ACC112 (cell line): ENCODE results near the gene TRIM15.

ENCODE experiments used
- H2AFZ ChIP-seq: fragments of 200-600 bp; sonication (generic); one replicate; pipeline ENCODE4 v1.6.0; 2017; ENCODE audit warnings: antibody characterized with exemption, low read length; ENCODE audit not compliant: unreplicated experiment
- H3K27ac ChIP-seq: fragments of 200-600 bp; sonication (generic); 2 replicates; pipeline ENCODE4 v1.5.1; 2014; ENCODE audit warnings: low read depth, mild to moderate bottlenecking, antibody characterized with exemption, low read length, moderate library complexity
- H3K27me3 ChIP-seq: fragments of 200-600 bp; sonication (generic); 2 replicates; pipeline ENCODE4 v1.6.1; 2014; ENCODE audit warnings: mild to moderate bottlenecking, antibody characterized with exemption, low read length, moderate library complexity, mixed read lengths; ENCODE audit not compliant: insufficient read depth
- H3K36me3 ChIP-seq: fragments of 200-600 bp; sonication (generic); 2 replicates; pipeline ENCODE4 v1.6.1; 2016; ENCODE audit warnings: mild to moderate bottlenecking, antibody characterized with exemption, low read length, moderate library complexity, mixed read lengths; ENCODE audit not compliant: insufficient read depth
- H3K4me1 ChIP-seq: fragments of 200-600 bp; sonication (generic); one replicate; pipeline ENCODE4 v1.6.1; 2016; ENCODE audit warnings: low read length, mixed read lengths; ENCODE audit not compliant: insufficient read depth, unreplicated experiment, control insufficient read depth
- H3K4me3 ChIP-seq: fragments of 200-600 bp; sonication (generic); 2 replicates; pipeline ENCODE4 v1.5.1; 2014; ENCODE audit warnings: mild to moderate bottlenecking, low read depth, low read length
- H3K79me2 ChIP-seq: fragments of 200-600 bp; sonication (generic); one replicate; pipeline ENCODE4 v1.6.0; 2016; ENCODE audit warnings: low read length; ENCODE audit not compliant: control insufficient read depth, unreplicated experiment, insufficient read depth

Gene TRIM15

GRCh38 chr6:30155520-30156261, 7.7 kb upstream of the TRIM15 start:
- Histone ChIP-seq H3K27me3 (no peaks in the 10 kb centered on the region), H2AFZ (no peak overlapping the region), H3K27ac (peak overlapping the region; percentile 81)

GRCh38 chr6:30156262-30156599, 7.1 kb upstream of the TRIM15 start:
- Histone ChIP-seq H3K79me2 (no peaks in the 10 kb centered on the region), H3K4me3 (peak overlapping the region; percentile 15; the same call in 1 of the 2 replicates), H2AFZ (peak overlapping the region; percentile 36), H3K4me1 (peaks cover 35% of the 10 kb centered on the region), H3K27me3 (no peaks in the 10 kb centered on the region), H3K27ac (peak overlapping the region; percentile 81; the same call in 1 of the 2 replicates), H3K36me3 (no peaks in the 10 kb centered on the region)

More at GRCh38 chr6:30155520-30156261, 7.7 kb upstream of the TRIM15 start:
- H3K4me1 ChIP-seq, result peaks cover 35% of the 10 kb centered on the region
- H3K79me2 ChIP-seq, result no peaks in the 10 kb centered on the region
- no peaks in the 10 kb centered on the region for H3K36me3 ChIP-seq
- peak overlapping the region; percentile 15; the same call in 1 of the 2 replicates for H3K4me3 ChIP-seq

GRCh38 chr6:30156774-30157173, 6.6 kb upstream of the TRIM15 start:
- Histone ChIP-seq H3K27me3 (no peaks in the 10 kb centered on the region), H3K4me3 (peak overlapping the region; percentile 15; the same call in 1 of the 2 replicates), H3K27ac (peak overlapping the region; percentile 36; the same call in 1 of the 2 replicates), H2AFZ (peak overlapping the region; percentile 36), H3K36me3 (no peaks in the 10 kb centered on the region), H3K79me2 (no peaks in the 10 kb centered on the region), H3K4me1 (peaks cover 35% of the 10 kb centered on the region)

DNA sequence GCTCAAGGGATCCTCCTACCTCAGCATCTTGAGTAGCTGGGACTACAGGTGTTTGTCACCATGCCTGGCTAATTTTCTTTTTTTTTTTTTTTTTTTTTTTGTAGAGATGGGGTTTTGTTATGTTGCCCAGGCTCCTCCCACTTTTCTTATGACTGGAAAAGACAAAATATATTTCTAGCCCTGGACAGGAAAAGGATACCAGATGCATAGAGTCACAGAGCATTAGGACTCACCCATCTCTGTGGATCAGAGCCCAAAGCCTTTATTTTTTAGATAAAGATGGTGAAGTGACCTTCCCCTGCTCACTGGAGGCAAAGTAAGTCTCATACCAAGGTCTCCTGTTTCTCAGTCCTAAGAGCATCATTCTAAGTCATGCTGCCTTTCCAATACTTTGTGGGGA, 5.8 kb upstream of the TRIM15 start:
- no peaks in the 10 kb centered on the region for H3K79me2 ChIP-seq
- H3K27me3 ChIP-seq, result no peaks in the 10 kb centered on the region
- H3K36me3 ChIP-seq, result no peaks in the 10 kb centered on the region
- H3K4me3 ChIP-seq, result no peak overlapping the region
- H2AFZ ChIP-seq, result peak overlapping the region; percentile 47
- no peak overlapping the region for H3K27ac ChIP-seq
- H3K4me1 ChIP-seq, result peaks cover 35% of the 10 kb centered on the region

GRCh38 chr6:30157999-30158398, 5.3 kb upstream of the TRIM15 start:
- Histone ChIP-seq H3K4me1 (peaks cover 35% of the 10 kb centered on the region), H3K27ac (no peak overlapping the region), H3K36me3 (no peaks in the 10 kb centered on the region), H3K27me3 (no peaks in the 10 kb centered on the region), H3K79me2 (no peaks in the 10 kb centered on the region), H3K4me3 (no peak overlapping the region), H2AFZ (peak overlapping the region; percentile 47)

DNA sequence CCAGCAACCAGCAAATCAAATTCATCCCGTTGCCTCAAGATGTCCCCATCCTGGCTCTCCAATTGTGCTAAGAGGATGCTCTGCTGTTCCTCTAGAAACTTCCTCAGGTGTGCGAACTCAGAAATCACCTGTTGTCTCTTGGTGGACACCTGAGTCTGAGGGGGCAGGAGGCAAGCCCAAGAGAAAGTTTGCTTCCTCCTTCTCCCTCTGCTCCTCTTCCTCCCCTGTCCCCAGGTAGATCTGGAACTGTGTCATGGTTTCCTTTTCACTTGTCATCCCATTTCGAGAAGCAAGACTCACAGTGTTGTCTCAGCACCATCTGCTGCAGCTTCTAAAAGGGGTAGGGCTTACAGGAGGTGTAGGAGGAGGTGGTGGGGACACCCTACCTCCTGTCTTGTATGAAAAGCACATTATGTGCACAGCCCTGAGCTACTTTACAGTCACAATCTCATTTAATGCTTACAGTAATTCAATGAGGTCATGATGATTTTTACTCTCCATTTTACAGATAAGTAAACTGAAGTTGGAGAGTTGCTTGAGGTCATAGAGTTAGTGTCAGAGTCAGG, 4.8 kb upstream of the TRIM15 start:
- Histone ChIP-seq H3K27ac (no peak overlapping the region), H3K79me2 (no peaks in the 10 kb centered on the region), H2AFZ (no peak overlapping the region), H3K36me3 (no peaks in the 10 kb centered on the region), H3K4me1 (peaks cover 35% of the 10 kb centered on the region), H3K27me3 (no peaks in the 10 kb centered on the region), H3K4me3 (no peak overlapping the region)

DNA sequence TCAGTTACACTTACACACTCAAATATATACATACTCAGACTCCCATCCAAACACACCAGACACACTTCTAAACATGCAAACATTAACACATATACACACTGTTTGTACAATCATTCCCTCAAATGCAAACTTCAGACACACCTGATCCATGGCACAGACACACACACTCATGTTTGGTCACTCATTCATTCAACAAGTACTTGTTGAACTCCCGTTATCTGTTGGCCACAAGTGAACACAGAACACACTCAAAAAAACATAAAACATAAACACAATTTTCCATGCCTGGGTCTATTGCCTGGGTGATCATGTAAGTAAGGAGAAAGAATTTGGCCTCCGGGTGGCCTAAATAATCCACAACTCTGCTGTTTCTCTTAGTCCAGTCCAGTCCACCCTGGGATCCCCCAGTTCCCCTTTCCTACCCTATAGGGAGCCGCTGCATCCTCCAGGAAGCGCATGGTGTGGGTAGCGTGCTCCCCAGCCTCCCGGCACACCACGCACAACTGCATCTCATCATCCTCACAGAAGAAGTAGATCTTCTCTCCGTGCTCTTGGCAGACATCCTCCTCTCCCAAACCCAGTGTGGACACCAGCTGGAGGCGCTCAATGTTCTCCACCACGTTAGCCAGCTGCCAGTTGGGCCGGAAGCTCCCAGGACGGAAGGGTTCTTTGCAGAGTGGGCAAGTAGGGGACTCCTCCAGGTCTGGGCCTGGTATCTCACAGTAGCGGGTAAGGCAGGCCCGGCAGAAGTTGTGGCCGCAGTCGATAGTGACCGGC, 3.1 kb upstream of the TRIM15 start:
- Histone ChIP-seq H3K36me3 (no peaks in the 10 kb centered on the region), H3K4me3 (no peak overlapping the region), H3K79me2 (no peaks in the 10 kb centered on the region), H3K4me1 (peaks cover 25% of the 10 kb centered on the region), H3K27me3 (no peaks in the 10 kb centered on the region), H3K27ac (no peak overlapping the region), H2AFZ (no peak overlapping the region)

DNA sequence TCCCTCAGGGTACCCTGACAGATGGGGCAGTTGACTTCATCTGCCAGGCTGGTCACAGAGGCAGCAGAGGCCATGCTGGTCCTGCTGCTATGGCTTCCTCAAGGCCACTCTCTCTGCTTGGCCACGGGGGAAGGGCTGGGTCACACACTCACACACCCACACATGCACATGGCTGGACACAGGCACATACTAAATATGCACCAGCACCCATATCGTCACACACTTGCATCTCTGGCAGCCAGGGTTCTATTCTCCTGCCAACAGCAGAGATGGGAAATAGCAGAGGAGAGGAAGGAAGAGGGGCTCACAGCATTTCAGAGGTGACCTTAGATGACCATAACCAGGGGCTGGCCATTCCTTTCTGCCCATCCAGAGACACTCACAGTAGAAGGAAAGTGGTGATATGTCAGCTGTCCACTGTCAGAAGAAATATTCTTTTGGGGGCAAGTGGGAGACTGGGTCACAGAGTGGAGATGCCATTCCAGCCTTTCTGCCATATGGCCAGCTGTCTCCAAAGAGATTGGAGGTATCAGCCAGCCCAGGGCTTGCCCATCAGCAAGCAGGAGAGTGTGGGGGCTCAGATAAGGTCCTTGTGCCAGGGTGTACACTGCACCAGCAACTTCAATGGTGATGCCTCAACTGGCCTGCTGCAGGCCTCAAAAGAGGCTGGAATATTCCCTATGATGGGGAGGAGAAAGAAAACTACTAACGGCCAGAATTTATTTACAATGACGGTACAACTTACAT, 2.4 kb upstream of the TRIM15 start, which contains the start of gene TRIM10:
TRIM10 (minus strand) TSS at position 427 of the 747 bp plus-strand sequence; CDS start at position 74, 353 bp downstream.
- H3K4me1 ChIP-seq, result peaks cover 17% of the 10 kb centered on the region
- no peaks in the 10 kb centered on the region for H3K27me3 ChIP-seq
- H3K4me3 ChIP-seq, result no peak within 1 kb of the TSS
- H2AFZ ChIP-seq, result no peak within 1 kb of the TSS
- H3K36me3 ChIP-seq, result no peaks in the 10 kb centered on the region
- no peaks in the 10 kb centered on the region for H3K79me2 ChIP-seq
- H3K27ac ChIP-seq, result no peak within 1 kb of the TSS

GRCh38 chr6:30162265-30163089, 869 bp upstream of the TRIM15 start:
- no peaks in the 10 kb centered on the region; the same call in 1 of the 2 replicates for H3K27me3 ChIP-seq
- H2AFZ ChIP-seq, result no peak overlapping the region
- no peak overlapping the region for H3K27ac ChIP-seq
- H3K79me2 ChIP-seq, result no peaks in the 10 kb centered on the region
- H3K4me1 ChIP-seq, result peaks cover 5% of the 10 kb centered on the region
- H3K4me3 ChIP-seq, result no peak overlapping the region
- H3K36me3 ChIP-seq, result no peaks in the 10 kb centered on the region
